H1 (cell line): ENCODE data around the gene CDHR5.

Source experiments
- EP300 ChIP-seq, 2 experiments: IDR thresholded peaks; 1 replicate in 1 of 2; 2 replicates in 1 of 2; pipeline ENCODE4 v1.6.1; 2011 to 2012; ENCODE audit warnings: low read depth in 2 of 2, low read length in 2 of 2, mild to moderate bottlenecking in 2 of 2, borderline replicate concordance in 1 of 2, inconsistent platforms in 1 of 2, moderate library complexity in 1 of 2
- HDAC2 ChIP-seq, 2 experiments: fragments of 300-600 bp in 1 of 2; sonication (generic) in 1 of 2; IDR thresholded peaks; 2 replicates each; pipeline ENCODE4 v1.6.1; 2011 to 2012; ENCODE audit warnings: low read depth in 2 of 2, low read length in 2 of 2, mild to moderate bottlenecking in 2 of 2, moderate library complexity in 2 of 2, borderline replicate concordance in 1 of 2, inconsistent platforms in 1 of 2
- JUN ChIP-seq: IDR thresholded peaks from 2 replicates; pipeline ENCODE4 v1.6.1; 2011; ENCODE audit warnings: low read depth, mild to moderate bottlenecking, improper control_type of control experiment, low read length
- NRF1 ChIP-seq: IDR thresholded peaks from 2 replicates; pipeline ENCODE4 v1.6.1; 2011; ENCODE audit warnings: mild to moderate bottlenecking, low read depth, low read length, improper control_type of control experiment
- POLR2A ChIP-seq, 2 experiments: IDR thresholded peaks; 1 replicate in 1 of 2; 2 replicates in 1 of 2; pipeline ENCODE4 v1.6.1; 2011; ENCODE audit warnings: low read depth in 2 of 2, low read length in 2 of 2, mild to moderate bottlenecking in 2 of 2; ENCODE audit errors: control extremely low read depth in 1 of 2
- RNF2 ChIP-seq: fragments of 200-900, 300-1000 bp; sonication (generic); IDR thresholded peaks from 2 replicates; pipeline ENCODE4 v1.7.1; 2016; ENCODE audit warnings: borderline replicate concordance, low read depth, mild to moderate bottlenecking, antibody characterized with exemption, low read length; ENCODE audit not compliant: poor library complexity, severe bottlenecking; ENCODE audit errors: missing control alignments
- SIN3A ChIP-seq, 2 experiments: IDR thresholded peaks in 1 of 2; conservative IDR thresholded peaks in 1 of 2; 2 replicates each; pipeline ENCODE4 v1.6.1; 2011 to 2012; ENCODE audit warnings: low read length in 2 of 2, improper control_type of control experiment in 1 of 2, low read depth in 1 of 2, mild to moderate bottlenecking in 1 of 2
- SRF ChIP-seq: IDR thresholded peaks from 2 replicates; pipeline ENCODE4 v1.6.1; 2011; ENCODE audit warnings: mild to moderate bottlenecking, low read depth, low read length, moderate library complexity
- TF ChIP-seq, protein P1 (sequence below), 3 experiments: IDR thresholded peaks; 1 replicate in 2 of 3; 2 replicates in 1 of 3; pipeline versions ENCODE4 v1.5.1 to v1.6.1; 2011; ENCODE audit warnings: low read length in 3 of 3, mild to moderate bottlenecking in 3 of 3, inconsistent platforms in 2 of 3, low read depth in 1 of 3, moderate library complexity in 1 of 3; ENCODE audit not compliant: insufficient read depth in 1 of 3; ENCODE audit errors: control extremely low read depth in 1 of 3
- TF ChIP-seq, protein P2 (sequence below): IDR thresholded peaks from 2 replicates; pipeline ENCODE4 v1.6.1; 2011; ENCODE audit warnings: low read length, improper control_type of control experiment

DNA sequence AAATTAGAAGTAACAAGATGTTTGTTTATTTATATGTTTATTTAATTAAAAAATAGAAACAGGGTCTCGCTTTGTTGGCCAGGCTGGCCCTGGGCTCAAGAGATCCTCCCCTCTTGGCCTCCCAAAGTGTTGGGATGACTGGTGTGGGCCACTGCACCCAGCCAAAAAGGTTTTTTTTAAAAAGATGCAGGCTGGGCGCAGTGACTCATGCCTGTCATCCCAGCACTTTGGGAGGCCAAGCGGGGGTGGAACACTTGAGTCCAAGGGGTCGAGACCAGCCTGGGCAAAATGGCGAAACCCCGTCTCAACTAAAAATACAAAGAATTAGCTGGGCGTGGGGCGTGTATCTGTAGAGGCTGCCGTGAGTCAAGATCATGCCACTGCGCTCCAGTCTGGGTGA is 25.7 kb upstream of the CDHR5 start:
- TF ChIP-seq RNF2: no peak
- TF ChIP-seq HDAC2 (IDR thresholded peaks at IDR 0.05; ENCODE audit: borderline replicate concordance in 1 of 2, low read depth in 2 of 2, low read length in 2 of 2): no peak
- TF ChIP-seq JUN: no peak
- TF ChIP-seq, protein P1, sequence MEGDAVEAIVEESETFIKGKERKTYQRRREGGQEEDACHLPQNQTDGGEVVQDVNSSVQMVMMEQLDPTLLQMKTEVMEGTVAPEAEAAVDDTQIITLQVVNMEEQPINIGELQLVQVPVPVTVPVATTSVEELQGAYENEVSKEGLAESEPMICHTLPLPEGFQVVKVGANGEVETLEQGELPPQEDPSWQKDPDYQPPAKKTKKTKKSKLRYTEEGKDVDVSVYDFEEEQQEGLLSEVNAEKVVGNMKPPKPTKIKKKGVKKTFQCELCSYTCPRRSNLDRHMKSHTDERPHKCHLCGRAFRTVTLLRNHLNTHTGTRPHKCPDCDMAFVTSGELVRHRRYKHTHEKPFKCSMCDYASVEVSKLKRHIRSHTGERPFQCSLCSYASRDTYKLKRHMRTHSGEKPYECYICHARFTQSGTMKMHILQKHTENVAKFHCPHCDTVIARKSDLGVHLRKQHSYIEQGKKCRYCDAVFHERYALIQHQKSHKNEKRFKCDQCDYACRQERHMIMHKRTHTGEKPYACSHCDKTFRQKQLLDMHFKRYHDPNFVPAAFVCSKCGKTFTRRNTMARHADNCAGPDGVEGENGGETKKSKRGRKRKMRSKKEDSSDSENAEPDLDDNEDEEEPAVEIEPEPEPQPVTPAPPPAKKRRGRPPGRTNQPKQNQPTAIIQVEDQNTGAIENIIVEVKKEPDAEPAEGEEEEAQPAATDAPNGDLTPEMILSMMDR (IDR thresholded peaks at IDR 0.05; ENCODE audit: control extremely low read depth in 1 of 3, insufficient read depth in 1 of 3, low read depth in 1 of 3, low read length in 3 of 3): no peak
- no peak for TF ChIP-seq NRF1
- TF ChIP-seq SIN3A (conservative IDR thresholded peaks at IDR 0.05 in 1 of 2, IDR thresholded peaks at IDR 0.05 in 1 of 2; ENCODE audit: low read depth in 1 of 2, low read length in 2 of 2): no peak
- no peak for TF ChIP-seq POLR2A (IDR thresholded peaks at IDR 0.05; ENCODE audit: control extremely low read depth in 1 of 2, low read depth in 2 of 2, low read length in 2 of 2)
- no peak for TF ChIP-seq EP300 (IDR thresholded peaks at IDR 0.05; ENCODE audit: borderline replicate concordance in 1 of 2, low read depth in 2 of 2, low read length in 2 of 2)
- TF ChIP-seq SRF: no peak
- TF ChIP-seq, protein P2, sequence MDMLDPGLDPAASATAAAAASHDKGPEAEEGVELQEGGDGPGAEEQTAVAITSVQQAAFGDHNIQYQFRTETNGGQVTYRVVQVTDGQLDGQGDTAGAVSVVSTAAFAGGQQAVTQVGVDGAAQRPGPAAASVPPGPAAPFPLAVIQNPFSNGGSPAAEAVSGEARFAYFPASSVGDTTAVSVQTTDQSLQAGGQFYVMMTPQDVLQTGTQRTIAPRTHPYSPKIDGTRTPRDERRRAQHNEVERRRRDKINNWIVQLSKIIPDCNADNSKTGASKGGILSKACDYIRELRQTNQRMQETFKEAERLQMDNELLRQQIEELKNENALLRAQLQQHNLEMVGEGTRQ: no peak
